ENCODE data around the gene STAG3. TPM values are rescaled to one million over a fixed set of nuclear protein-coding genes. Genes with fewer than 3 reads are reported as not detected.
A peak's percentile ranks its signal among the peaks of the same experiment; 100 is the strongest.

The STAG3 gene
- polyA plus RNA-seq, 1 experiment: 0.22 TPM

DNA sequence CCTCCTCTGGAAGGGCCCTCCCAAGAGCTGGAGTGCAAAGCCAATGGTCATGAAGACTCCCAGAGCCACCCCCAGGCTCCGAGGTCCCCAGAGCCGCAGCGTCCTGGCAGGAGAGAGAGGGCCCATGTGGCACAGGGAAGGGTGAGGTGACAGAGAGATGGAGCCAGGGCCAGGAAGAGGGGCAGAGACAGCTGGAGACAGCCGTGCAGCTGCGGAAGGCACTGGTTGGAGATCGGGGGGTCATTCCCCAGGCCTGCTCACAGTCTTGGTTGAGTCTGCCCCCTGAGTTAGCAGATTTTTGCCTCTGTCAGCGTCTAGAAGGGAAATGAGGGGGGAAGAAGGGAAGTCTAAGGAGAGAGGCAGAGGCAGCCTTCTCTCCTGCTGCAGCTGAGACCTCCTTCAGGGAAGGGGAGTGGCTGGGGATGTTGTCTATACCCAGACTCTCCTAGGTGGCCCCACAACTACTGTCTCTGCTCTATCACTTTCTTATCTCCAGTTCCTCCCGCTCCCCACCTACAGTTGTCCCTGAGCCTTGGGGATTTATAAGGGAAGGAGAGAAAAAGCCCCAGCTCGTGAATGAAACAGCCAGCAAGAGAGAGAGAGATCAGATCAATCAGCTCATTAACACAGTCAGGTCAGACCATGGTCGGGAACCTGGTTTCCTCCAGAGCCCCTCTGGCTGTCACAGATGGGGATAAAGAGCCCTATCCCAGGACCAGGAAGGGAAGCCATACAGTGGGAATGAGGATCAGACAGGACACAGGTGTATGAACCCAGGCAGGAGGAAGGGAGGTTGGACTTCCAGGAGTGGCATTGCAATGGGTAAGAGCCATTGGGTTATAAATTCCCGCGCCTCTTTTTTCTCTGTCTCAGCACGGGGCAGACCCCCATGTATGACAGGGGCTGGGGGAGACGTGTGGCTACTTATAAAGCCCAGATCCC lies 10.5 kb upstream of the STAG3 start:
- ChIA-PET CTCF (interaction anchor here (0.6 to 3.1 kb wide), 4 partner anchors 15 to 241 kb away, joined by 3 to 12 read pairs (median 8); no protein-coding TSS in a partner anchor), POLR2A (interaction anchor here (1.5 to 2.0 kb wide), 2 partner anchors 9 to 18 kb away, joined by 5 to 9 read pairs; partner anchors contain the start of genes LAMTOR4 and TRAPPC14)
- H3K27me3 ChIP-seq (ENCODE audit: control insufficient read depth, insufficient read depth, low read length): peaks cover 2% of the 10 kb centered on the region
- peak overlapping the region; percentile 63 for H3K4me3 ChIP-seq (ENCODE audit: low read depth, low read length)
- no peaks in the 10 kb centered on the region for H3K9me3 ChIP-seq (ENCODE audit: control insufficient read depth, insufficient read depth, low read length)
- H3K27ac ChIP-seq (ENCODE audit: low read depth, low read length): no peak overlapping the region
- no peak for DNase-seq (ENCODE audit: low read depth, low spot score)
- TF ChIP-seq, protein P1, sequence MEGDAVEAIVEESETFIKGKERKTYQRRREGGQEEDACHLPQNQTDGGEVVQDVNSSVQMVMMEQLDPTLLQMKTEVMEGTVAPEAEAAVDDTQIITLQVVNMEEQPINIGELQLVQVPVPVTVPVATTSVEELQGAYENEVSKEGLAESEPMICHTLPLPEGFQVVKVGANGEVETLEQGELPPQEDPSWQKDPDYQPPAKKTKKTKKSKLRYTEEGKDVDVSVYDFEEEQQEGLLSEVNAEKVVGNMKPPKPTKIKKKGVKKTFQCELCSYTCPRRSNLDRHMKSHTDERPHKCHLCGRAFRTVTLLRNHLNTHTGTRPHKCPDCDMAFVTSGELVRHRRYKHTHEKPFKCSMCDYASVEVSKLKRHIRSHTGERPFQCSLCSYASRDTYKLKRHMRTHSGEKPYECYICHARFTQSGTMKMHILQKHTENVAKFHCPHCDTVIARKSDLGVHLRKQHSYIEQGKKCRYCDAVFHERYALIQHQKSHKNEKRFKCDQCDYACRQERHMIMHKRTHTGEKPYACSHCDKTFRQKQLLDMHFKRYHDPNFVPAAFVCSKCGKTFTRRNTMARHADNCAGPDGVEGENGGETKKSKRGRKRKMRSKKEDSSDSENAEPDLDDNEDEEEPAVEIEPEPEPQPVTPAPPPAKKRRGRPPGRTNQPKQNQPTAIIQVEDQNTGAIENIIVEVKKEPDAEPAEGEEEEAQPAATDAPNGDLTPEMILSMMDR (IDR thresholded peaks at IDR 0.05; ENCODE audit: low read depth, low read length): no peak

DNA sequence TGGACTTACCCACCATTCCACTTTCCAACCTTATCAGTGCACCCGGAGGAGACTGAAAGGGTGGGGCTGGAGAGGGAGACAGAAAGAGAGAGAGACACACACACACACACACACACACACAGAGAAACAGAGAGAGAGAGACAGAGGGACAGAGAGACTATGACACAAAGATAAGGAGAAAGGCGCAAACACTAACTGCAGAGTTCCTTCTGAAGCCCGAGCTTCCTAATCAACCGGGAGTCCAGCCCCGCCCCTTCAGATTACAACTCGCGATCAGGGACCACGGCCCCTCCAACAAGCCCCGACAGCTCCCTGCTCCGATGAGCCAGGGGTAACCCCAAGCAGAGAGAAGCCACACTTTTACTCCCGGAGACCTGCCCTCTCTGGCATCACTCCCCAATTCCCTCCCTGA lies 9.8 kb upstream of the STAG3 start:
- H3K9me3 ChIP-seq (ENCODE audit: control insufficient read depth, insufficient read depth, low read length): no peaks in the 10 kb centered on the region
- peak overlapping the region; percentile 63 for H3K4me3 ChIP-seq (ENCODE audit: low read depth, low read length)
- H3K27ac ChIP-seq (ENCODE audit: low read depth, low read length): no peak overlapping the region
- ChIA-PET CTCF (interaction anchor here (1.0 to 3.1 kb wide), 3 partner anchors 35 to 240 kb away, joined by 3 to 12 read pairs (median 12); no protein-coding TSS in a partner anchor), POLR2A (interaction anchor here (0.6 to 2.0 kb wide), 6 partner anchors 9 to 92 kb away, joined by 3 to 9 read pairs (median 5); partner anchors contain the start of genes LAMTOR4 and TRAPPC14)
- H3K27me3 ChIP-seq (ENCODE audit: control insufficient read depth, insufficient read depth, low read length): peaks cover 2% of the 10 kb centered on the region
- TF ChIP-seq, protein P1 (IDR thresholded peaks at IDR 0.05; ENCODE audit: low read depth, low read length): no peak
- no peak for DNase-seq (ENCODE audit: low read depth, low spot score)

DNA sequence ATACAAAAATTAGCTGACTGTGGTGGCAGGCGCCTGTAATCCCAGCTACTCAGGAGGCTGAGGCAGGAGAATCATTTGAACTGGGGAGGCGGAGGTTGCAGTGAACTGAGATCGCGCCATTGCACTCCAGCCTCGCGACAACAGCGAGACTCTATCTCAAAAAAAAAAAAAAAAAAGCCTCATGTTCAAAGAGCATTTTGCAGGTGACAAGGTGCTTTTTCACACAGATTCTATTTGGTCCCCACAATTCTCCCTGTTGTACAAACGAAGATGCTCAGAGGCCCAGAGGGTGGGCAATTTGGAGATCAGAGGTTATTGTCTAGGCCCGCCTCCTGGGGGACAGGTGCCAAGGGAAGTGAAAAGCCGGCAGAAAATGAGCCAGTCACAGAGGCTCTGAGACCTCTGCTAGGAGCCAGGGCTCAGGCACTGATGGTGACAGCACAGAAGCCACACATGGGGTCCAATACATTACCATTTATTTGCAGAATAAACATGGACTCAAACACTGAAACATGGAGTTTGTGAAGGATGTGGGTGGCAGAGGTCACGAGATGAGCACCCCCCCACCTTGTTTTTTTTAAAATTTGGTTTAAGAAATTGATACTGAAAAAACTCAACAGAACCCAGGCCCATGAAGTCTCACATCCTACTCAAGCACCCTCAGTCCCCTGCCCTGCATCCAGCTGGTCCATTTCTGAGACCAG lies 8.4 kb upstream of the STAG3 start:
- TF ChIP-seq, protein P1 (IDR thresholded peaks at IDR 0.05; ENCODE audit: low read depth, low read length): no peak
- CTCF ChIA-PET: interaction anchor here (1.6 kb wide), 1 partner anchor 239 kb away, joined by 12 read pairs; no protein-coding TSS in a partner anchor
- Histone ChIP-seq H3K27ac (ENCODE audit: low read depth, low read length) (no peak overlapping the region), H3K27me3 (ENCODE audit: control insufficient read depth, insufficient read depth, low read length) (peaks cover 2% of the 10 kb centered on the region), H3K9me3 (ENCODE audit: control insufficient read depth, insufficient read depth, low read length) (no peaks in the 10 kb centered on the region), H3K4me3 (ENCODE audit: low read depth, low read length) (no peak overlapping the region)
- DNase-seq (ENCODE audit: low read depth, low spot score): no peak
- POLR2A ChIA-PET: no interaction called here

DNA sequence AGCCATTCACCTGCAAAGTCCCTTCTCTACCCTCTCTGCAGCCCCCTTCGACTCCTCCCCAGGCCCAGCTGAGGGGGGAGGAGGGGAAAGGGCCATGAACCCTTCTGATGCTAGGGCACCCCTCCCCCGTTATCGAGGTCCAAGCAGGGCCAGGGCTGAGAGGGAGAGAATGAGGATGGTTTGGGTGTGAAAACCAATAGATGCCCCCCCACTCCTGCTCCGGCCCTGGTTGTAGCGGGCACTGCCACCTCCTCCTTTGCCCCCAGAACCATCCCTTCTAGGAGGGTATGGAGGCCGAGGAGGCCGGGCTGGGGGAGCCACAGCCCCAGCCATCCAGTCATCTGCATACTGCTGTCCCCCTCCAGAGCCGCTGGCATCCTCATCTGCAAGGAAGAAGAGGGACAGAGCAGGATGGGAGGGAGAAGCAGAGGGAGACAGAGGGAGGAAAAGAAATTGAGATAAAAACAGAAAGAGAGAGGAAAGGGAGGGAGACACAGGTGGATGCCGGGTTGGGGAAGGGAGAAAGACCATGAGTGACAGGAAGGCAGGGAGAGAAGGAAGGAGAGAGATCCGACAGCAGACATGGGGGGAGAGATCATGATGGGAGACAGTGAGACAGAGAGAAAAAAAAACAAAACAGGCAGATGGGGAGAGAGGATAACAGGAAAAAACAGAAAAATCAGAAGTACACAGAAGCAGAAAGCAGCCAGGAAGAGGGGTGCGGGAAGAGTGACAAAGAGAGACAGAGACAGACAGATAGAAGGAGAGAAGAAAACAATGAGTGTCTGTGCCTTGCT lies 7.4 kb upstream of the STAG3 start:
- H3K9me3 ChIP-seq (ENCODE audit: control insufficient read depth, insufficient read depth, low read length): no peaks in the 10 kb centered on the region
- H3K27me3 ChIP-seq (ENCODE audit: control insufficient read depth, insufficient read depth, low read length): peaks cover 2% of the 10 kb centered on the region
- H3K4me3 ChIP-seq (ENCODE audit: low read depth, low read length): no peak overlapping the region
- ChIA-PET POLR2A (no interaction called here), CTCF (no interaction called here)
- TF ChIP-seq, protein P1 (IDR thresholded peaks at IDR 0.05; ENCODE audit: low read depth, low read length): no peak
- no peak overlapping the region for H3K27ac ChIP-seq (ENCODE audit: low read depth, low read length)
- no peak for DNase-seq (ENCODE audit: low read depth, low spot score)

Measured in AG04450 (cell line).